Measurements from ENCODE around the gene DAD1. TPM values are rescaled to one million over a fixed set of nuclear protein-coding genes. Genes with fewer than 3 reads are reported as not detected.

The DAD1 gene
- total RNA-seq, 2 donors from 2014 or later: 163 to 219 TPM

DNA sequence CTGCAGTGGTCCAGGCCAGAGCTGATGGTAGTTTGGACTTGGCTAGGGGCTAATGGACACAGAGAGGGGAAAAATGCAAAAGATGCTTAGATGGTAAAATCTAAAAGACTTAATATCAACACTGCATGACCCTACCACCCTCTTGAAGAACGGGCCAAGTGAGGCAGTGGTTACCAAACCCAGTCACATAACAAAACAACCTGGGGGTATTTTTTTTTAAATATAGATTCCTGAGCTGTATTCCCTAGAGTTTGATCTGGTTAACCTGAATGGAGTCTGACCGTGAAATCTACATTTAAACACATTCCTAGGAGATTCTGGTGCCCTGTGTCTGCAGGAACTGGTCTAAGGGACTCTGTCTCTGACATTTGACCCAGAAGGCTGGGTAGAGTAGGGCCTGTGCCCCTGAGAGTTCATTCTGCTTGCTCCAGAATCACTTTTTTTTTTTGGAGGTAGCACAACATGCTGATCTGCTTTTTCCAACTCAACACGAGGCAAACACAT, 24.8 kb upstream of the DAD1 start:
- H3K4me3 ChIP-seq: no peak overlapping the region
- TF ChIP-seq CTCF (IDR thresholded peaks at IDR 0.05): no peak
- intact Hi-C loops (cut with DNase I): no loop called here
- H3K27ac ChIP-seq: no peak overlapping the region
- no peaks in the 10 kb centered on the region for H3K27me3 ChIP-seq
- no peaks in the 10 kb centered on the region for H3K9me3 ChIP-seq
- DNase-seq: no peak
- H3K36me3 ChIP-seq: no peaks in the 10 kb centered on the region
- H3K9ac ChIP-seq (ENCODE audit: low read depth in 2 of 2, low read length in 2 of 2): no peak overlapping the region
- H3K4me1 ChIP-seq: no peaks in the 10 kb centered on the region

GRCh38 chr14:22613106-22613695, 24.2 kb upstream of the DAD1 start:
- Histone ChIP-seq H3K4me3 (no peak overlapping the region), H3K27ac (no peak overlapping the region), H3K9me3 (no peaks in the 10 kb centered on the region), H3K36me3 (no peaks in the 10 kb centered on the region), H3K27me3 (no peaks in the 10 kb centered on the region), H3K4me1 (no peaks in the 10 kb centered on the region), H3K9ac (ENCODE audit: low read depth in 2 of 2, low read length in 2 of 2) (no peak overlapping the region)
- no peak for TF ChIP-seq CTCF (IDR thresholded peaks at IDR 0.05)
- peak; percentile 3 for DNase-seq
- intact Hi-C loops (cut with DNase I): no loop called here

- H3K27ac ChIP-seq: no peak overlapping the region
- H3K4me3 ChIP-seq: no peak overlapping the region
- no peak overlapping the region for H3K9ac ChIP-seq (ENCODE audit: low read depth in 2 of 2, low read length in 2 of 2)
- DNase-seq: no peak
- no peaks in the 10 kb centered on the region for H3K9me3 ChIP-seq
- intact Hi-C loops (cut with DNase I): no loop called here
- no peaks in the 10 kb centered on the region for H3K27me3 ChIP-seq
- H3K36me3 ChIP-seq: no peaks in the 10 kb centered on the region
- no peak for TF ChIP-seq CTCF (IDR thresholded peaks at IDR 0.05)
- no peaks in the 10 kb centered on the region for H3K4me1 ChIP-seq
Observed at GRCh38 chr14:22610931-22611330, 21.9 kb upstream of the DAD1 start.

- no peaks in the 10 kb centered on the region for H3K4me1 ChIP-seq
- H3K9ac ChIP-seq (ENCODE audit: low read depth in 2 of 2, low read length in 2 of 2): no peak overlapping the region
- no peak for DNase-seq
- H3K36me3 ChIP-seq: peaks cover 7% of the 10 kb centered on the region
- H3K27ac ChIP-seq: no peak overlapping the region
- no peaks in the 10 kb centered on the region for H3K27me3 ChIP-seq
- no peaks in the 10 kb centered on the region for H3K9me3 ChIP-seq
- H3K4me3 ChIP-seq: no peak overlapping the region
- TF ChIP-seq CTCF (IDR thresholded peaks at IDR 0.05): no peak
- intact Hi-C loops (cut with DNase I): no loop called here
Observed at GRCh38 chr14:22607291-22607690, 18.3 kb upstream of the DAD1 start.

DNA sequence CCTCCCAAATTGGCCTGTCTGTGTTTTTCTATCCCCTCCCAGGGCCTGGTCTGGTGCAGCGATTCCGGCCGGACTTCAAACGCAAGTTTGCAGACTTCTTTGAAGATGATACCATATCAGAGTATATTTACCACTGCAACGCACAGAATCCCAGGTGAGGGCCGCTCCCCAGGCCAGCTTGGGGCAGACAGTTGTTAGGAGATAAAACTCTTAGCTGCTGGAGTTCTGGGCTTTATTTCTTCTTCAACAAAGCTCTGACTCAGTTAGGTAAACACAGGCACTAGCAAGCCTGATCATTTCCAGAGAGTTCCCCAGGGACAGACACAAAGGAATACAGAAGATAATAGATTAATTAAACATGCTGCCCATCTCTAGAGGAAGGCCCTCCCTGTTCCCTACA, 17.4 kb upstream of the DAD1 start:
- no peak for TF ChIP-seq CTCF (IDR thresholded peaks at IDR 0.05)
- Histone ChIP-seq H3K9me3 (no peaks in the 10 kb centered on the region), H3K9ac (ENCODE audit: low read depth in 2 of 2, low read length in 2 of 2) (no peak overlapping the region), H3K4me1 (no peaks in the 10 kb centered on the region), H3K4me3 (no peak overlapping the region), H3K36me3 (peaks cover 7% of the 10 kb centered on the region), H3K27me3 (no peaks in the 10 kb centered on the region), H3K27ac (no peak overlapping the region)
- no peak for DNase-seq
- intact Hi-C loops (cut with DNase I): no loop called here
